ENCODE measurements around the gene ELANE.

GRCh38 chr19:808423-808775 is 43.7 kb upstream of the ELANE start:
- no peak for TF ChIP-seq CTCF (IDR thresholded peaks at IDR 0.05)
- no peak for TF ChIP-seq POLR2A (IDR thresholded peaks at IDR 0.05)
- no peak for TF ChIP-seq EP300 (IDR thresholded peaks at IDR 0.05)

All from sigmoid colon (tissue), 4 donors.